Mucosa of descending colon (tissue), 3 donors: ENCODE data around the gene CLIC3. TPM values are rescaled to one million over a fixed set of nuclear protein-coding genes. Genes with fewer than 3 reads are reported as not detected.

Experiments
- ATAC-seq: fragments of 200-7000 bp; cut with Tn5 transposase; one replicate; pipeline ENCODE4 v1.9.1; 2020; ENCODE audit warnings: mild to moderate bottlenecking, moderate library complexity
- DNase-seq, 3 donors: peaks; one replicate each; pipeline ENCODE4 v3.0.0-alpha.2; 2020
- H3K36me3 ChIP-seq: fragments of 200-600 bp; one replicate; pipeline ENCODE4 v1.8.0; 2021; ENCODE audit warnings: low read depth, mild to moderate bottlenecking
- H3K4me1 ChIP-seq: fragments of 200-600 bp; one replicate; pipeline ENCODE4 v1.8.0; 2021; ENCODE audit warnings: low read depth, mild to moderate bottlenecking
- H3K4me3 ChIP-seq: fragments of 200-600 bp; one replicate; pipeline ENCODE4 v1.8.0; 2021; ENCODE audit warnings: mild to moderate bottlenecking
- H3K9me3 ChIP-seq: fragments of 200-600 bp; one replicate; pipeline ENCODE4 v1.8.0; 2021; ENCODE audit warnings: mild to moderate bottlenecking
- CTCF ChIP-seq: fragments of 200-600 bp; IDR thresholded peaks from one replicate; pipeline ENCODE4 v1.8.0; 2022; ENCODE audit warnings: antibody characterized with exemption, mild to moderate bottlenecking
- intact Hi-C, 2 donors: fragments of 100-400 bp; cut with DNase I in 1 of 2; cut with micrococcal nuclease in 1 of 2; formaldehyde crosslinking; loops; one replicate each; pipeline versions ENCODE4 v1.11.0 to v1.11.1; 2022; cut with DNase I, micrococcal nuclease
- total RNA-seq, 3 donors: library from RNA; stranded (reverse); fragmentation: NEBNext Ultra II Directional in 2 of 3; extraction: Animal tissue kit (Norgen Biotek cat#: 25700) in 2 of 3; gene quantifications; one replicate each; pipeline versions ENCODE4 v1.2.1 to v1.2.4, GENCODE V29; 2021 to 2023
- donor health status: DM: no; HTN: no; CAD: no; lungs with moderate emphysema.
- donor health status: DM: no; HTN: no; CAD: no.
- donor health status: DM: no; HTN: yes; CAD: no.

CLIC3 gene
- total RNA-seq, 3 donors from 2014 or later: 0.82 to 1.9 (median 0.99) TPM

GRCh38 chr9:136955202-136955942 is 41.0 kb downstream of the CLIC3 start:
- Histone ChIP-seq H3K4me1 (peaks cover 14% of the 10 kb centered on the region), H3K36me3 (no peaks in the 10 kb centered on the region), H3K9me3 (no peaks in the 10 kb centered on the region), H3K4me3 (no peak overlapping the region)
- TF ChIP-seq CTCF: no peak
- peak in 2 of 3 donors; percentile 14 to 40 for DNase-seq
- intact Hi-C loops: no loop called here
- ATAC-seq: no peak

GRCh38 chr9:136954270-136955083 is 41.9 kb downstream of the CLIC3 start:
- Histone ChIP-seq H3K4me1 (peaks cover 19% of the 10 kb centered on the region), H3K36me3 (no peaks in the 10 kb centered on the region), H3K9me3 (no peaks in the 10 kb centered on the region), H3K4me3 (no peak overlapping the region)
- intact Hi-C loops: no loop called here
- ATAC-seq (no peak), DNase-seq (peak in 2 of 3 donors; percentile 24 to 49)
- TF ChIP-seq CTCF: no peak

GRCh38 chr9:136953771-136954269 is 42.5 kb downstream of the CLIC3 start:
- DNase-seq: peak in 1 of 3 donors; percentile 28
- TF ChIP-seq CTCF: no peak
- intact Hi-C loops: no loop called here
- no peaks in the 10 kb centered on the region for H3K36me3 ChIP-seq
- H3K9me3 ChIP-seq: no peaks in the 10 kb centered on the region
- H3K4me1 ChIP-seq: peaks cover 25% of the 10 kb centered on the region
- no peak overlapping the region for H3K4me3 ChIP-seq
- no peak for ATAC-seq

GRCh38 chr9:136952876-136953770 is 43.2 kb downstream of the CLIC3 start:
- DNase-seq (peak in 2 of 3 donors; percentile 28 to 44), ATAC-seq (no peak)
- intact Hi-C loops: no loop called here
- TF ChIP-seq CTCF: no peak
- no peaks in the 10 kb centered on the region for H3K36me3 ChIP-seq
- peaks cover 32% of the 10 kb centered on the region for H3K4me1 ChIP-seq
- no peak overlapping the region for H3K4me3 ChIP-seq
- H3K9me3 ChIP-seq: no peaks in the 10 kb centered on the region

- intact Hi-C loops: no loop called here
- H3K36me3 ChIP-seq: no peaks in the 10 kb centered on the region
- H3K4me3 ChIP-seq: no peak overlapping the region
- no peaks in the 10 kb centered on the region for H3K9me3 ChIP-seq
- no peak for TF ChIP-seq CTCF
- ATAC-seq (no peak), DNase-seq (peak in 1 of 3 donors; percentile 54)
- peaks cover 38% of the 10 kb centered on the region for H3K4me1 ChIP-seq
Measured at GRCh38 chr9:136952321-136952850, 44.0 kb downstream of the CLIC3 start.
